GM12891 (cell line): ENCODE data around the gene DNAH7.

Experiments used
- POLR2A ChIP-seq: IDR thresholded peaks from 2 replicates; pipeline ENCODE4 v1.6.1; 2011; ENCODE audit warnings: low read depth, low read length, control low read depth
- POLR2AphosphoS5 ChIP-seq: IDR thresholded peaks from 2 replicates; pipeline ENCODE4 v1.6.1; 2011; ENCODE audit warnings: low read depth, low read length, control low read depth
- TAF1 ChIP-seq: IDR thresholded peaks from 2 replicates; pipeline ENCODE4 v1.6.1; 2011; ENCODE audit warnings: low read depth, low read length, control low read depth

DNA sequence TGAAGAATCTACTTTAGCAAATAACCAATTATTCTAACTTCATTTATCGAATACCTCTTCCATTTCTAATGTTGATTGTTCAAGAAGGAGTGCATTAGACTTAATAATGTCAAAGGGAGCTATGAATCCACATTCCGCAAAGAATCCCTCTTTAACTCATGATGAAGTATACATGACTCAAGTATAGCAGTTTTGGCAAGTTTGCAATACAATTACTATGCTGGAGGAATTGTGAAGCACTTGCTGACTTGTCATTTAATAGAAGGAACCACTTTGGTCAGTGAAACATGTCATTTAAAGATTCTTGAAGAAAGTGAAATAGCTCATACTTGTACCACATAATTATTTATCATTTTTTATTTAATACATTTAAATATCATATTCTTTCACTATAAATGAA lies 286.5 kb downstream of the DNAH7 start:
- no peak for TF ChIP-seq POLR2A
- no peak for TF ChIP-seq TAF1
- no peak for TF ChIP-seq POLR2AphosphoS5
